SK-N-SH treated with all-trans-retinoic acid at 6 μM for 48 hours (cell line): ENCODE measurements around the gene DPP6.

ENCODE experiments used
- ATAC-seq: fragments of 200-7000 bp; cut with Tn5 transposase; 3 replicates; pipeline ENCODE4 v1.9.1; 2020; ENCODE audit warnings: mild to moderate bottlenecking, moderate library complexity
- ARNTL ChIP-seq: fragments of 450-650 bp; formaldehyde crosslinking; IDR thresholded peaks from 2 replicates; pipeline ENCODE4 v1.5.0; 2020; ENCODE audit warnings: low read depth, mild to moderate bottlenecking, moderate library complexity, borderline replicate concordance
- BACH2 ChIP-seq: fragments of 250-450 bp; sonication (Bioruptor Pico); IDR thresholded peaks from 2 replicates; pipeline ENCODE4 v1.9.0; 2021; ENCODE audit warnings: mild to moderate bottlenecking, borderline replicate concordance
- CREB5 ChIP-seq: fragments of 250-450 bp; sonication (Bioruptor Pico); IDR thresholded peaks from 2 replicates; pipeline ENCODE4 v1.5.1; 2020; ENCODE audit warnings: low read depth, mild to moderate bottlenecking, moderate library complexity
- CSDC2 ChIP-seq: fragments of 250-450 bp; sonication (Bioruptor Pico); IDR thresholded peaks from 2 replicates; pipeline ENCODE4 v1.5.0; 2020; ENCODE audit warnings: mild to moderate bottlenecking, moderate library complexity
- CSRNP3 ChIP-seq: fragments of 250-450 bp; sonication (Bioruptor Pico); IDR thresholded peaks from 2 replicates; pipeline ENCODE4 v1.5.1; 2021; ENCODE audit warnings: mild to moderate bottlenecking, moderate library complexity
- ESRRG ChIP-seq: fragments of 250-450 bp; sonication (Bioruptor Pico); IDR thresholded peaks from 2 replicates; pipeline ENCODE4 v1.6.1; 2021; ENCODE audit warnings: mild to moderate bottlenecking
- GLIS3 ChIP-seq: fragments of 250-450 bp; sonication (Bioruptor Pico); IDR thresholded peaks from 2 replicates; pipeline ENCODE4 v1.5.0; 2020; ENCODE audit warnings: mild to moderate bottlenecking, moderate library complexity
- ISL1 ChIP-seq: fragments of 250-450 bp; sonication (Bioruptor Pico); IDR thresholded peaks from 2 replicates; pipeline ENCODE4 v2.1.2; 2022; ENCODE audit warnings: mild to moderate bottlenecking, moderate library complexity
- OSR1 ChIP-seq: fragments of 250-450 bp; sonication (Bioruptor Pico); IDR thresholded peaks from 2 replicates; pipeline ENCODE4 v1.8.0; 2022; ENCODE audit warnings: moderate library complexity, mild to moderate bottlenecking, inconsistent platforms
- PATZ1 ChIP-seq: fragments of 250-450 bp; sonication (Bioruptor Pico); IDR thresholded peaks from 2 replicates; pipeline ENCODE4 v1.8.0; 2020; ENCODE audit warnings: mild to moderate bottlenecking, moderate library complexity, borderline replicate concordance
- POU6F1 ChIP-seq: fragments of 250-450 bp; sonication (Bioruptor Pico); IDR thresholded peaks from 2 replicates; pipeline ENCODE4 v1.8.0; 2021; ENCODE audit warnings: low read depth, mild to moderate bottlenecking, moderate library complexity, borderline replicate concordance
- PPARA ChIP-seq: fragments of 250-450 bp; sonication (Bioruptor Pico); IDR thresholded peaks from 2 replicates; pipeline ENCODE4 v1.5.0; 2020; ENCODE audit warnings: mild to moderate bottlenecking, borderline replicate concordance
- RARB ChIP-seq: fragments of 250-450 bp; sonication (Bioruptor Pico); IDR thresholded peaks from 2 replicates; pipeline ENCODE4 v1.8.0; 2021; ENCODE audit warnings: mild to moderate bottlenecking, moderate library complexity
- SNAI2 ChIP-seq: fragments of 250-450 bp; sonication (Bioruptor Pico); IDR thresholded peaks from 2 replicates; pipeline ENCODE4 v1.5.0; 2020; ENCODE audit warnings: mild to moderate bottlenecking, moderate library complexity
- TCF4 ChIP-seq: fragments of 250-450 bp; sonication (Bioruptor Pico); IDR thresholded peaks from 2 replicates; pipeline ENCODE4 v1.8.0; 2021; ENCODE audit warnings: mild to moderate bottlenecking, moderate library complexity, borderline replicate concordance
- TOX ChIP-seq: fragments of 250-450 bp; sonication (Bioruptor Pico); IDR thresholded peaks from 2 replicates; pipeline ENCODE4 v1.8.0; 2021; ENCODE audit warnings: mild to moderate bottlenecking, moderate library complexity, borderline replicate concordance
- TSHZ2 ChIP-seq: fragments of 250-450 bp; sonication (Bioruptor Pico); IDR thresholded peaks from 2 replicates; pipeline ENCODE4 v1.5.0; 2020; ENCODE audit warnings: mild to moderate bottlenecking, moderate library complexity
- ZC3H10 ChIP-seq: fragments of 250-450 bp; sonication (Bioruptor Pico); IDR thresholded peaks from 2 replicates; pipeline ENCODE4 v1.5.1; 2021; ENCODE audit warnings: mild to moderate bottlenecking, moderate library complexity
- ZFP3 ChIP-seq: fragments of 250-450 bp; sonication (Bioruptor Pico); IDR thresholded peaks from 2 replicates; pipeline ENCODE4 v1.5.0; 2020; ENCODE audit warnings: mild to moderate bottlenecking, moderate library complexity
- ZFP30 ChIP-seq: fragments of 450-650 bp; formaldehyde crosslinking; IDR thresholded peaks from 2 replicates; pipeline ENCODE4 v1.5.0; 2022; ENCODE audit warnings: mild to moderate bottlenecking, moderate library complexity
- ZNF565 ChIP-seq: fragments of 450-650 bp; formaldehyde crosslinking; conservative IDR thresholded peaks from 2 replicates; pipeline ENCODE4 v1.5.0; 2020; ENCODE audit warnings: low read depth, mild to moderate bottlenecking, moderate library complexity
- ZNF70 ChIP-seq: fragments of 450-650 bp; formaldehyde crosslinking; IDR thresholded peaks from 2 replicates; pipeline ENCODE4 v1.5.0; 2020; ENCODE audit warnings: mild to moderate bottlenecking, moderate library complexity
- ZNF8 ChIP-seq: fragments of 450-650 bp; formaldehyde crosslinking; IDR thresholded peaks from 2 replicates; pipeline ENCODE4 v1.5.0; 2020; ENCODE audit warnings: mild to moderate bottlenecking, moderate library complexity

Gene DPP6

GRCh38 chr7:154795014-154795413 is 742.8 kb downstream of the DPP6 start:
- no peak for ATAC-seq

GRCh38 chr7:154795437-154795836 is 743.2 kb downstream of the DPP6 start:
- TF ChIP-seq PPARA (CRISPR knock-in tag) (no peak), GLIS3 (no peak)
- no peak for ATAC-seq

More at GRCh38 chr7:154795014-154795413, 742.8 kb downstream of the DPP6 start:
- TF ChIP-seq SNAI2 (no peak), RARB (CRISPR knock-in tag) (no peak), ZFP3 (CRISPR knock-in tag) (no peak), TOX (no peak), ZNF8 (CRISPR knock-in tag) (no peak), ISL1 (CRISPR knock-in tag) (no peak), ZC3H10 (CRISPR knock-in tag) (no peak), GLIS3 (no peak), ZNF565 (CRISPR knock-in tag) (no peak), ESRRG (CRISPR knock-in tag) (no peak), PPARA (CRISPR knock-in tag) (no peak)
- TF ChIP-seq, all 23 proteins: peak for 0

DNA sequence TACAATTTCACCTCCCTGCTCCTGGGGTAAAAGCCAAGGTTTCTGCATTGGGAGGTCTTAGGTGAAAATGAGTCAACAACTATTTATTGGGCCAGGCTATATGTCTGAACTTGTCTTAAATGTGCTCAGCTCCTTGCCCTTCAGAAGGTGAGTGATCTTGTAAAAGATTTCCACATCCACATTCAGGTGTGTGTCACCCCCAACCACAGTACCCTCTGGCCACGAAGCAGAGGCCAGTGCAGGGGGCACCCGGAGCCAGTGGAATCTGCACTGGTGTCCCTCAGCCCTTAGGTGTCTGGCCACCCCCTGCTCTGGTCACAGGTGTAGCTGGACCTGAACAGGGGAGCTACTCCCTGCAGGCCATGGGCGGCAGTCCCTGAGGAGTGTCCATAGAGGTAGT is 752.3 kb downstream of the DPP6 start:
- TF ChIP-seq RARB (CRISPR knock-in tag) (no peak), ISL1 (CRISPR knock-in tag) (no peak), PATZ1 (no peak), OSR1 (CRISPR knock-in tag) (no peak), TSHZ2 (no peak), ZNF8 (CRISPR knock-in tag) (no peak), ESRRG (CRISPR knock-in tag) (no peak), CREB5 (CRISPR knock-in tag) (no peak), ZNF70 (CRISPR knock-in tag) (no peak), TOX (no peak), SNAI2 (no peak), GLIS3 (no peak), ZFP30 (CRISPR knock-in tag) (no peak), POU6F1 (CRISPR knock-in tag) (no peak), PPARA (CRISPR knock-in tag) (no peak), ZC3H10 (CRISPR knock-in tag) (no peak), TCF4 (CRISPR knock-in tag) (no peak), ZFP3 (CRISPR knock-in tag) (no peak), BACH2 (CRISPR knock-in tag) (no peak)
- no peak for ATAC-seq

- no peak for TF ChIP-seq ZNF8 (CRISPR knock-in tag)
- no peak for TF ChIP-seq CSDC2 (CRISPR knock-in tag)
- no peak for TF ChIP-seq TCF4 (CRISPR knock-in tag)
- no peak for TF ChIP-seq ZNF70 (CRISPR knock-in tag)
- TF ChIP-seq ZFP30 (CRISPR knock-in tag): no peak
- TF ChIP-seq CSRNP3 (CRISPR knock-in tag): no peak
- TF ChIP-seq GLIS3: no peak
- TF ChIP-seq ARNTL (CRISPR knock-in tag): no peak
- no peak for TF ChIP-seq POU6F1 (CRISPR knock-in tag)
- no peak for TF ChIP-seq ZNF565 (CRISPR knock-in tag)
- no peak for TF ChIP-seq ZC3H10 (CRISPR knock-in tag)
- TF ChIP-seq OSR1 (CRISPR knock-in tag): no peak
- TF ChIP-seq PPARA (CRISPR knock-in tag): no peak
- no peak for TF ChIP-seq SNAI2
- no peak for TF ChIP-seq ISL1 (CRISPR knock-in tag)
- TF ChIP-seq CREB5 (CRISPR knock-in tag): no peak
- ATAC-seq: no peak
These were observed 759.8 kb downstream of the DPP6 start for GRCh38 chr7:154812027-154812426.
